GM12878 (cell line): ENCODE measurements around the gene HBD.

ENCODE experiments used
- EP300 ChIP-seq, 2 experiments: fragments of 150-350 bp in 1 of 2; IDR thresholded peaks; 2 replicates each; pipeline ENCODE4 v1.6.1; 2011 to 2012; ENCODE audit warnings: low read depth in 2 of 2, low read length in 2 of 2, borderline replicate concordance in 1 of 2, improper control_type of control experiment in 1 of 2, inconsistent platforms in 1 of 2; ENCODE audit not compliant: control insufficient read depth in 1 of 2
- MYB ChIP-seq: fragments of 150-350 bp; IDR thresholded peaks from 2 replicates; pipeline ENCODE4 v1.6.1; 2014; ENCODE audit warnings: mild to moderate bottlenecking, low read depth, low read length, borderline replicate concordance
- POLR2AphosphoS5 ChIP-seq: IDR thresholded peaks from 2 replicates; pipeline ENCODE4 v1.6.1; 2011; ENCODE audit warnings: mild to moderate bottlenecking, low read length, inconsistent platforms
- USF2 ChIP-seq: IDR thresholded peaks from 2 replicates; pipeline ENCODE4 v1.6.1; 2011; ENCODE audit warnings: low read depth, low read length, improper control_type of control experiment, borderline replicate concordance

- TF ChIP-seq USF2 (no peak), POLR2AphosphoS5 (no peak), MYB (no peak), EP300 (IDR thresholded peaks at IDR 0.05; ENCODE audit: borderline replicate concordance in 1 of 2, control insufficient read depth in 1 of 2, low read depth in 2 of 2, low read length in 2 of 2) (no peak)
Observed at GRCh38 chr11:5252192-5252918, 18.1 kb upstream of the HBD start.
